NCI-H510A treated with DMSO at 0.1 percent for 48 hours (cell line): ENCODE measurements around the gene PROS1.

Experiments used
- DNase-seq: peaks from one replicate; lab custom pipeline; 2025; lab: John Stamatoyannopoulos, UW

PROS1 gene

DNA sequence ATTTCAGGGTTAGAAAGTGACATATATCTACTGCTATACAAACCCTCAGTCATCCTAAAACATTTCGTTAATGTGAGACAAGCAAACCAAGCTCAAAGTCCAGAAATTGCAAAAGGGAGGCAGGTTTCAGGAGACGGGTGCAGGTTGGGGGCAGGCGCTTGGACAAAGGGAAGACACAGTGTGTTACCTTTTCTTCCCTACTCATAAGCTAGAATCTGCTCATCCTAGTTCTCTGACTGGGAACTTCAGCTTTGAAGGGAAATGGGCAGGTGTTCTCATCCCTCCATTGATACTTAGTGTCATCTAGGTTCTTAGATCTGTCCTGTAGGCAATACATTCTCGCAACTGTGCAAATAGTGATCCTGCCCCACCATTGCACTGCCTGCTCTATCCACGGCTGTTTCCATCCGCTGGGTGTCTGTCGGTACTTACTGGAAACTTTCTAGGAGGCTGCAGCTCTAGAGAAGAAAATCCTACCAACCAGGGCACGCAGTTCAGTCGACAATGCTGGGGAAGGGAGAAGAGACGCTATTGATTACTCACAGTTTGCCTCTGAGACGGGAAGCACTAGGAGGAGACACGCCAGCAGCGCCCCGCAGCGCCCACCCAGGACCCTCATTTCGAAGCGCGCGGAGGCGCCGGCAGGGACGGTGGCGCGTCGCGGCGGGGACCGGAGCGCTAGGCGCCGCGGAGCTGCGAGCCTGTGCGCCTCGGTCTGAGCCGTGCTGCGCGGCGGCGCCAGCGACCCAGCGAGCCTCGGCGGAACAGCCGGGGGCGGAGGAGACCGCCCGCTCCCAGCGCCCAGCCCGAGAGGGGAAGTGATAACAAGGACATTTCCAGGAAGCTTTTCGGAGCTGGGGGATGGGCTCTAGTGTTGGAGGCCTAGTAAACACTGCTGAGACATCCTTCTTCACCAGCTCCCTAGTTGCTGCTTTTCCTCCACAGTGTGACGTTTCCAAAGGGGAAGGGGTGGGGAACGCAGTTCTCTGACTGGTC, at the start of gene PROS1:
Gene PROS1, minus strand, starts transcription at position 766 of the 996 bp plus-strand sequence. Its CDS starts 147 bp downstream, at position 619.
- DNase-seq: peak; percentile 33

DNA sequence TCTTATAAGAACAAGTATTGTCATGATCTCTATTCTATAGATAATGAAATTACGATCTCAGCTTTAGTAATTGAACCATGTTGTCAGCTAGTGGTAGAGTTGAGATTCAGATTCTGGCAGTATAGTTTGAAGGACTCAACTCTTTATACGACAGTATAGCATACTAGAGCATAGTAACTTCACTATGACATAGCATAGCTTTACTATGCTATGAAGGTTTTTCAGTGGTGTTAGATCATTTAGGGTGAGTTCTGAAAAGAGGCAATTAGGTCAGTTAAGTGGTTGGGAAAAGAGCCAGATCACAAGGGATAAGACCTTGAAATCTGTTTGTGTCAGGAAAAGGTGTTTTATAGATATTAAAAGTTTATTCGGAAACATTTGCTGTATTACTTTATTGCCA, 46.6 kb upstream of the PROS1 start:
- DNase-seq: no peak

DNA sequence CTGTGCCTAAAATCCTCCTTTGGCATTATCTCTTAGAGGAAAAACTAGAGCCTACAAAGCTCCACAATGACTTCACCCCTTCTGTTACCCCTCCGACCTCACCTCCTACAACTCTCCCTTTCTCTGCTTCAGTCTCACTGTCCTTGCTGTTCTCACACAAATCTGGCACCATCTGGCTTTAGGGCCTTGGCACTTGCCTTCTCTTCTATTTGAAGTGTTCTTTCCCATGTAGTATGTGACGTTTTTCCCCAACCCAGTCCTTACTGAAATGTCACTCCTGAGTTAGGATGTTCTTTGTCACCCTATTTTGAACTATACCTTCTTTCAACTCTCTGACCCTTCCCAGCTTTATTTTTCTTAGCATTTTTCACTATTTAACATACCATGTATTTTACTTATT, 46.0 kb upstream of the PROS1 start:
- no peak for DNase-seq

DNA sequence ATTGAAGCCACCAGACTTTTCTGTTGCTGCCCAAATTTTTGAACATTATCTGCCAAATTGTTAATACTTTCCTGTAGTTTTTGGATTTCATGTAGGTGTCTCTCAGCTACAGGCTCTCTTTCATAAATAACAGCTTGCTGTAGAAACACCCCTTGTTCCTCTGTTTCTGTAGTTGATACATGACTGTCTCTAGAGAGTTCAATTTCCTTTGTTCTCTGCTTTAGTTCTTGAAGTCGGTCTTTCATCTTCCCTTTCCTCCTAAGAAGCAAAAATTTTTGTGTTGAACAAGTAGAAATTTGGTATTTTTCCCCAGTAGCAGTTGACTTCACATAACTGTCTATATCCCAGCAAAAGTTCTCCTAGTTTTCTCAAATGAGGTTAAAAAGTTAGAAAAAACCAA, 41.3 kb upstream of the PROS1 start:
- DNase-seq: no peak

DNA sequence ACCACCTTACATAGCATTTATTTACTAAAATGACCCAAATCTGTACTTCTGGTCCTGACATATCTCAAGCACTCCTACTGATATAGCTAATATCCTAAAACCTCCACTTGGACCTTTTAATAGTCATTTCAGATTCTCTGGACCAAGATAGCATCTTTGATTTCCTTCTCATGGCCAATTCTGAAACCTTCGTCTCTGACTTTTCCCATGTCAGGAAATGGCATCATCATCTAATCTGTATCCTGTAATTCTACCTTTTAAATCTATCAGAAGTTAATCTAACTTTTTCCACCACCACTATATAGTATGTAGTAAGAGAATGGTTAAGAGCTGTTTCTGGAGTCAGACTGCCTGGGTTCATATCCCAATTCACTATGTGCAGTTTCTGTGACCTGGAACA, 38.5 kb upstream of the PROS1 start:
- DNase-seq: no peak

DNA sequence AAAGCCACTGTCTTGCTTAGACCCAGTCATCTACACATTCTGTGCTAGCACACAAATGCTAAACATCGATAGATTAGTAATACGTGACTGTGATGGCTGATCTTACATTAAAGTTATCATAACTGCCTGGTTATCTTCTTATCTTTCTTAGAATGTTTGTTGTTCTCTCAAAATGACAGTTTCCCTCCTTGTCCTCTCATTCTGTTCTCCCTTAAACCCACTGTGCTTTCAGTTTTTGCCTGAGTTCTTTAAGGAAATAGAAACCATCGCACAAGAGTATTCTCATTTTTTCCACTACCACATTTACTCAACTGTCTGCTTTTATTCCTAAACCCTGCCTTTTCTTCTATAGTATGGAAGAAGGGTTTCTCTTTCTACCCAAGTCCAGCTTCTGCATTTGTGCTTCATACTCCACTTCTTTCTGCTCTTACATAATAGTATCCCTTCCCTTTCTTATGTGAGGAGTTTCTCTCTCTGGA, 37.6 kb upstream of the PROS1 start:
- DNase-seq: no peak

DNA sequence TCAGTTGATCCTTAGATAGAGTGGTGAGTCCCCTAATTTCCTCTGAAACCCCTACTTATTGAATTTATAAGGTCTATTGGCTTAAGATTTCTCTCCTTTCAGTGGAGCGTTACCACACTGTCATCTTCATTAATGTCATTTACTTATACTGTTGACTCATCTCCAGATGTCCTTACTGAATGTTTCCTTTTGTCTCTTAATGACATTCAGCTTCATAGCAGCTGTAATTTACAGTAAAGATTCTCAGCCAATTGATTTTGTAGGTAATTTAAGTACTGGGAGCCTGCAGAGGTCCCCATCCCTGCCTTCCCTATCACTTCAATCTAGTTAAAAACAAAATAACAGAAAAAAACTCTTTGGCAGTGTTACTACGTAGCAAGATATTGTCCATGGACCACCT, 35.9 kb upstream of the PROS1 start:
- peak; percentile 7 for DNase-seq

DNA sequence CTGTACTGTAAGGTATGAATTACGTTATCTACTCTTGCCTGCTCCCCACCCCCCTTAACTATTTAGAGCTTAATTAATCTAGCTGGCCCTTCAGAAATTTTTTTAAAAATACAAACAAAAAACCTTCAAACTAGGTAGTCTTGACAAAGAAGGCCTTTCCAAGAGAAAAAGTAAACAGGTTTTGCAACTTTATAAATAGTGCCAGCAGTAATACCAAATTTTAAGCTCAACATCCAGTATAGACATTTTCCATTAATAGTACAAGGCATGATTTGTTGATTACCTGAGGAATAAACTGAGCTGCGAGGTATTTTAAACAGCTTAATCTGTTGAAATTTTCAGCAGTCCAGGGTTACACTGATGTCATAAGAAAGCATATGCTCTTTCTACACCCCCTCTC, 34.6 kb upstream of the PROS1 start:
- DNase-seq: no peak

DNA sequence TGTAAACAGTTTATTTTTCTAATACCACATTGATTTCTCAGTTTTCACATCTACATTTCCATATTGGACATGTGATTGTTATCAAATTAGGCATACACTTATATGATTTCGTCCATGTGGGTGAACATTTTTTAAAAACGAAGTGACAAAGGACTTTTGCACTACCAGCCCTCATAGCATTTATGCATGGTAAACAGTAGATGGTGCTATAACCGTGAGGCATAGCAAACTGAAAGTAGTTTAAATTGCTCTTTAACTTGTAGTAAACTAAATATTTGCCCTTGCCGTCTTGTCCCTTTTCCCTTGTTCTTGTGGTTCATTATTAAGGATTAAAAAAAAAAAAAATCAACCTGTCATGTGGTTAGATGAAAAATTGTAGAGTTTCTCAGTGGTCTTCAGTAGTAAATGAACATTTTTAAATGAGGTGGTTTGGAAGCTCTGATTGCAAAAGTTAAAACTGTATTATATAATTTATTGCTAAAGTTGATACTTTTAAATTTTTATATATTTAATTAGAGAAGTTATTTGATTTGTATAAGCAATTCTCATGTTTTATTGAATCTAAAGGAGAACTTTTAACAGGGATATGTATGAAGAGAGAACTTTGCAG, 30.7 kb upstream of the PROS1 start:
- peak; percentile 13 for DNase-seq

DNA sequence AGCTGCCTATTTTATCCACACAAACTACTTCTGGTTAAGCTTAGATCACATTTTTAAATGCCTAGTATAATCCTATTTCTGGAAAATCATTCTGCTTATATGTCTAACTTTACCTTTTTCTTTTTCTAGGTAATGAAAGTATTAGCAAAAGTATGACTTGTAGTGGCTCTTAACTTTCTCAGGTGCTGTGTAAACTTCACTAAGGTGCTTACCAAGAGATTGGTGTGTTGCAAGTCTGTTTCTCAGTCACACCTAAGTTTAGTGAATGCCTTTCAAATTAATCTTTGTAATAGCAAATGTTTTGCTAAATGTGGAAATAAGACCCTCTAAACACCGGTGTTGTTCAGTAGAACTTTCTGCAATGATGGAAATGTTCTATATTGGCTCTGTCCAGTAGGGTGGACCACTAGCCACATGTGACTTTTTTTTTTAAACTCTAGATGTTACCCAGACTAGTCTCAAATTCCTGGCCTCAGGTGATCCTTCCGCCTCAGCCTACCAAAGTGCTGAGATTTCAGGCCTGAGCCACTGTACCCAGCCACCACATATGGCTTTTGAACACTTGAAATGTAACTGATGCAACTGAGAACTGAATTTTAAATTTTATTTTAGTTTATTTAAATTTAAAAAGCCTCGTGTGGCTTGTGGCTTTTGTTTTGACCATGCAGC, 28.3 kb upstream of the PROS1 start:
- DNase-seq: no peak

DNA sequence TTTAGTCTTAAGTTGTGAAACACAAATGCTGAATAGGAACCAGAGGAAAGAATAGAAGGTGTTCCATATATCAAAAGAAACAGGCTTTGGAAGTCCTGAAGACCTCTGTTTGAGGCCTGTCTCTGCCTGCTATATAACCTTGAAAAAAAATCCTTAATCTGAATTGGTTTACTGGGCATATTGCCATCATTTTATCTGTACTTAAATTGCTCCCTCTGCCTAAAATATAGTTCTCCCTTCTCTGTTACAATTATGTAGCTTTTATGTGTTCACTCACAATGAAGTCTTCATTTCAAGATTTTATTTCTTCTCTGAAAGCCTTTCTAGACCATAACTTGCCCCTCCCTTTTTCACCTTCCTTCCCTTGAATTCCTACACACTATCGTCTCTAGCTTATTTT, 27.5 kb upstream of the PROS1 start:
- DNase-seq: no peak

DNA sequence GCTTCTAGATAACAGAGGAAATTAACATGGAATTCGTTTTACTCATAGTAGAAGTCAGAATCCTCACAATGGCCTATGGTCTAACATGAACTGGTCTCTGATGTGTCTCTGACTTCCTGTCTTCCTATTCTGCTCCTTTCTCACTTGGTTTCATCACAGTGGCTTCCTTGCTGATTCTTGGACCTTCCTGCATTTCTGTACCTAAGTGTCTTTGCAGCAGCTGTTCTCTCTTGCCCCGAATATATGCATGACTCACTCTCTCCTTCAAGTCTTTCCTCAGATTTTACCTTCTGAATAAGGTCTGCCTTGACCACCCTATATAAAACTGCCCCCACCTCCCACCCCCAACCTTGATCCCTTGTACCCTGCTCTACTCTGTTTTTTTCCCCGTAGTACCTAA, 20.4 kb upstream of the PROS1 start:
- no peak for DNase-seq

DNA sequence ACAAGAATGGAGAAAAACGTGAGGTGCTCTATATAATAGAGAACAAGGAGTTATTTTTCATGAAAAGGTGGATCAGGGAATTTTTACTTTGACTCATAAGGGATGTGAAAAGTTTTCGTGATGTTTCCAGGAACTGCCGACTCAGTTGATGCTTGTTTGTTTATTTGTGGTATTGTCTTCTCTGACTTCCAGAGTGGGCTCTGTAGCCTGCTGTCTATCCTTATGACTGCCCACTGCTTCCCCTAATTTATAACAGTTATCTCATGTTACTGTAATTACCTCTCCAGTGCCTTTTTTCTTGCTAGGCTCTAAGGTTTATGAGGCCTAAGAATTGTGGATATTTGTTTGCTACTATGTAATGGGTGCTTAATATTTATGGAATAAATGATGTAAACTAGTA, 18.5 kb upstream of the PROS1 start:
- DNase-seq: no peak

DNA sequence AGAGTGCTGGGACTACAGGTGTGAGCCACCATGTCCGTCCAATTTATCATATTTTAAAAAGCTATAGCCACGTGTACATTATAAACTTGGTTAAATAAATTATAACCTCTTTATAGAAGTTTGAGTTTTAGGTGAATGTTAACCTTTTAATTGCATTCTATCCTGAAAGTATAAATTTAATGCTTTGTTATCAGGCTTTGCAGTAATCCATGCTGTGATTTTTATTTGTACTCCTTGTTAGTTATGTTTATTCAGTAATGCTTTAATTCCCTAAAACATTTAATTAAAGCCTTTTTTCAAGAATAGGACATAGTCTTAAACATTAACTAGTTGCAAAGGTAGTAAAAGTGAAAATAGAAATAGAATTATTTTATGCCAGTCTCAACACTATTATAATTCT, 17.9 kb upstream of the PROS1 start:
- DNase-seq: no peak

DNA sequence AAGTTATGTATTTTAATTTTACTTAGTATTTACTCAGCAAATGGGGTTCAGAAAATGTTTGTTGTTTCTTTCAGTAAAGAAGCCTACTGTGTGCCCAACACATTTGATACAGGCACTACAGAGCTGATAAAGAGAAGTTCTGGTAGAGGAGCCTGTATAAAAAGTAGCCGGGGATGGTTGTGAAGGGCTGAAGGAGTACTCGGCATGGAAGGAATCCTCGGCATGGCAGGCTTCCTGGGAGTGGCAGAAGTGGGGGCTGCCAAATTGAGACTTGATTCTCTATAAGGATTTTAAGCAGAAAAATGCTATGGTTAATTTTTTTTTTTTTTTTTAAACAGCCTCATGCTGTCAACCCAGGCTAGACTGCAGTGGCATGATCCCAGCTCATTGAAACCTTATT, 15.5 kb upstream of the PROS1 start:
- DNase-seq: no peak

DNA sequence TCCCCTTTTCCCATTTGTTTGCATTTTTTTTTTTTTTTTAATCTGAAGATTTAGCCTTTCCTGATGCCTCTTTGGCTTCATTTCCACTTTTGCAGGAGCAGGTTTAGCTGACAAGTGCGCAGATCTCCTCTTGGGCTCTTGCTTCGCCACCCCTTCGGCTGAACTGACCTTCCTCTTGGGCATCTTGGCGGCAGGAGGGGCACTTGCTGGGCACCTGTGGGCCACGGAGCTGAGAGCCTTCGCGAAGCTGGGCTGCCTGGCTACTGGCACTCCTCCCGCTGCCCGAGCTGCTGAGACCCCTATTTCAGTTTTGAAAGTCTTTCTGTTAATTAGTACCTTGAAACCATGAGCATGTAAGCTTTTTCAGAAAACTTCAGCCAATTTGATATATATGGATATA, 15.1 kb upstream of the PROS1 start:
- no peak for DNase-seq

DNA sequence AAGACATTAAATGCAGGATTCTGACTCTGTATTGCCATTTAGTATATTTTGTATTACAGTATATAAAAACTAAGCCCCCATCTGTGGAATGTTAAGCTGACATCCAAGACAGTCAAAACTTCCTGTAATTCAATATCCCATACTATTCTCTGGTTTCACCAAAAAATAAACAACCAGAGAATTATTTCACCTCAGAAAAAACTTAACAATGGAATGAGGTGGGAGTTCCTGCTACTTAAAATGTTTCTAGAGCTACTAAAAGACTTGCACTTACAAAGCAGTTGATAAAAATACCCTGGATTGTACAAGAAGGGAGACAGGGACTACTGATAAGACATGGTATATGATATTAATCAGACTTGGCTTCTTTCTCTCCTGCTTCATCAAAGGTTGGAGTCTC, 14.6 kb upstream of the PROS1 start:
- no peak for DNase-seq

DNA sequence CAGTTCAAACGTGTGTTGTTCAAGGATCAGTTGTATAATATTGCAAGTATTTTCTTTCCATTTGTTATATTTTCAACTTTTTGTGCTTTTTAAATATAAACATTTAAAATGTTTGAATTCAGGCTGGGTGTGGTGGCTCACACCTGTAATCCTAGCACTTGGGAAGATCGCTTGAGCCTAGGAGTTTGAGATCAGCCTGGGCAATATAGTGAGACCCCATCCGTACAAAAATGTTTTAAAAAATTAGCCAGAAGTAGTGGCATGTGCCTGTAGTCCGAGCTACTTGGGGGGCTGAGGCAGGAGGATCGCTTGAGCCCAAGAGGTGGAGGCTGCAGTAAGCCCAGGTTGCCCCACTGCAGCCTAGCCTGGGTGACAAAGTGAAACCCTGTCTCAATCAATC, 10.9 kb upstream of the PROS1 start:
- DNase-seq: no peak

DNA sequence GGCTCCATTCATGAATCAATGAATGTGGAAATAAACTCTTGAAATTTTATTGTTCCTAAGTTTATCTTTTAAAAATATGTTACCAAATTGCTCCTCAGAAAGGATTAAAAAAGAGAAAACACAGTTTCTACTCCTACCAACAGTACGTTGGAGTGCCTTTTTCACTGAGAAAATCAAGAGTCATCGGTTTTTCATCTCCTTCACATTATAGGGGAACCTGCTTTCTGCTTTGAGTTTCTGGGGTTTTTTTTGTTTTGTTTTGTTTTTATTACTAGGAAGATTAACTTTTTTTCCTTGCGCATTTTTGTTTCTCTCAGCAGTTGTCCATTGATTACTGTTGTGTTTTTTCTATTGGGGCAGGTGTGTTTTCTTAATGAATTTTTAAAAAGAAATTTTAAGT, 9.7 kb upstream of the PROS1 start:
- DNase-seq: no peak

DNA sequence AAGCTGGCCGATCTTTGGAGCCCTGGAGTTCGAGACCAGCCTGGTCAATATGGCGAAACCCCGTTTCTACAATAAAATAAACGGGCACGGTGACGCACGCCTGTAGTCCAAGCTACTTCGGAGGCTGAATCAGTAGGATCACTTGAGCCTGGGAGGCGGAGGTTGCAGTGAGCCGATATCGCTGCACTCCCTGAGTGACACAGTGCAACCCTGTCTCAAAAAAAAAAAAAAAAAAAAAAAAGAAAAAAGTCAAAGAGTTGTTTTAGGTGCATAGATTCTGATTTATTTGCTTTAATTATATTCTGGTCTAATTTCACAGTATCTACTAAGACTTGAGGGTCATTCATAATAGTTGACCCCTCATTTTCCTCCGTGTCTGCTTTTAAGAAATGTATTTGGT, 8.0 kb upstream of the PROS1 start:
- DNase-seq: no peak

DNA sequence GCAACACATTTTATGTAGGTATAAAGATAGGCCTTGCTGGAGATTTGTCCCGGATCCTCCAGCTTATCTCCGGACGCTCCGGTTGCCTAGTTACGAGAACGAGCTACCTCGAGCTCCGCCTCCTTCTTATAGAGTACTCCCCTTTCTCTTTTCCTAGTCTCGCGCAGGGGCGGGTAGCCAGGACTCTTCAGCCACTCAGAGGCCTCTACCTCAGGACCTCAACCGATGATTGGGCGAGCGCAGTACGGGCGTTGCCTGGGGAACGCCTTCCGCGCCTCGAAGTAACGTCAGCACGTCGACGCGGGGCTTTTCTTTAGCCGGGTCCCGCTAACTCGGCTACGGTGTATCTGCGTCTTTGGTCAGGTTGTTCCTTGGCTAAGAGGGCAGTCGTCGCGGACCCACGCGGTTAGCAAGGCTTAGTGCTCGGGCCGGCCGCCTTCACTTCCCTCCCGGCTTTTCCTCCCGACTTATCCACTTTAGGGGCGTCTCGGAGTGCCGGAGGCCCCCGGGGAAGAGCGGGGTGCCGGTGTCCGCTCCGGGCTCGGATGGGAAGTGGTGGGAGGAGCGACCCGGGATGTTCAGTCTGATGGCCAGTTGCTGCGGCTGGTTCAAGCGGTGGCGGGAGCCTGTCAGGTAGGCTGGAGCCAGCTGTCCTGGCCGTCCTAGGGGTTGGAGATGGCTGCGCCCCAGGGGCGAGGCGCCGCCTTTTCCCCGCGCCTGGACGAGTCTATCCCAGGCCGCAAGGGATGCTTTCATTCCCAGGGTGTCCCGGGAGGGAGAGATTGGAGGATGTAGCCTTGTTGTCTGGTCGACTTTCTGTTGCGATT, 6.4 kb upstream of the PROS1 start, which contains the start of gene ARL13B:
Gene ARL13B, plus strand, starts transcription at position 306 of the 827 bp plus-strand sequence. Its CDS starts 269 bp downstream, at position 575.
- DNase-seq: peak; percentile 83

DNA sequence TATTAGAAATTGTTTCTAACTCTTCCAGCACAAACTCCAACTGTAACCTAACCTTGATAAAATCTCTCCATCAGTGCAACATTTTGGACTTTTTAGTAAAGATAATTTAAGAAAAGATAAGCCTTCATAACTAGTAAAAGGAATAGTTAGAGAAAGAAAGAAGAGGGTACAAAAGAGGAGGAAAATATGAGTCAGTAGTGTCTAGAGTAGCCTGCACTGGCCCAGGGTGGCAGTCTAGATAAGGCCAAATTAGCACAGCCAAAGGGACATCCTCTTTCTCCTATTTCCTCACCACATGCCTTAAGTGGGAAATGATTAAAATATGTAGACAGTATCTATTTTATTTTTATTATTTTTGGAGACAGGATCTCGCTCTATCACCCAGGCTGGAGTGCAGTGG, 3.7 kb downstream of the PROS1 start:
- DNase-seq: no peak
